Erythroblast (primary cell): ENCODE results near the gene CAPN11.
"Not testable (repeated sequence)": the region's sequence is repeated elsewhere in the genome, so short reads cannot be mapped to it uniquely, and the experiment has no call there.

Source experiments
- DNase-seq, 2 experiments: peaks; one replicate each; lab custom pipeline; 2025; lab: John Stamatoyannopoulos, UW
- GATA1 ChIP-seq: IDR thresholded peaks from 2 replicates; pipeline ENCODE4 v1.6.1; 2011; ENCODE audit warnings: low read depth, mild to moderate bottlenecking, control low read depth, low read length, moderate library complexity
- POLR2A ChIP-seq: IDR thresholded peaks from 2 replicates; pipeline ENCODE4 v1.6.1; 2011; ENCODE audit warnings: mild to moderate bottlenecking, low read length

Gene CAPN11

GRCh38 chr6:44176762-44177509 lies 18.3 kb downstream of the CAPN11 start:
- TF ChIP-seq GATA1 (no peak), POLR2A (no peak)
- DNase-seq = no peak

GRCh38 chr6:44177691-44178423 lies 19.2 kb downstream of the CAPN11 start:
- TF ChIP-seq GATA1 (no peak), POLR2A (no peak)
- DNase-seq = no peak

GRCh38 chr6:44178424-44179071 lies 19.9 kb downstream of the CAPN11 start:
- no peak for TF ChIP-seq POLR2A
- TF ChIP-seq GATA1 = no peak
- no peak for DNase-seq

GRCh38 chr6:44179072-44179536 lies 20.5 kb downstream of the CAPN11 start:
- DNase-seq = no peak
- TF ChIP-seq POLR2A (no peak), GATA1 (no peak)

GRCh38 chr6:44179648-44180047 lies 21.0 kb downstream of the CAPN11 start:
- no peak for TF ChIP-seq POLR2A
- no peak for TF ChIP-seq GATA1
- DNase-seq = no peak

- DNase-seq = no peak
- TF ChIP-seq GATA1 (no peak), POLR2A (no peak)
These were observed 21.8 kb downstream of the CAPN11 start for GRCh38 chr6:44180406-44180805.

- DNase-seq = no peak
- TF ChIP-seq POLR2A = no peak
- TF ChIP-seq GATA1 = no peak
These were observed 22.3 kb downstream of the CAPN11 start for GRCh38 chr6:44180886-44181285.

GRCh38 chr6:44181784-44182183 lies 23.2 kb downstream of the CAPN11 start:
- not testable (repeated sequence) for DNase-seq

GRCh38 chr6:44182911-44183390 lies 24.3 kb downstream of the CAPN11 start:
- TF ChIP-seq GATA1 = no peak
- TF ChIP-seq POLR2A = no peak
- no peak for DNase-seq

- no peak for DNase-seq
- TF ChIP-seq POLR2A (no peak), GATA1 (no peak)
These were observed 25.2 kb downstream of the CAPN11 start for GRCh38 chr6:44183783-44184182.

GRCh38 chr6:44185356-44185755 lies 26.7 kb downstream of the CAPN11 start:
- not testable (repeated sequence) for DNase-seq

- TF ChIP-seq POLR2A = no peak
- TF ChIP-seq GATA1 = no peak
These were observed 27.5 kb downstream of the CAPN11 start for GRCh38 chr6:44185953-44186634.

GRCh38 chr6:44186635-44187025 lies 28.0 kb downstream of the CAPN11 start:
- DNase-seq = no peak
- no peak for TF ChIP-seq GATA1
- TF ChIP-seq POLR2A = no peak

More at GRCh38 chr6:44185953-44186634, 27.5 kb downstream of the CAPN11 start:
- DNase-seq = no peak
